ENCODE data around the gene AMER2.

- TF ChIP-seq CTCF (IDR thresholded peaks at IDR 0.05) (no peak), POLR2AphosphoS5 (IDR thresholded peaks at IDR 0.05) (no peak)
These were observed 42.6 kb upstream of the AMER2 start for GRCh38 chr13:25214491-25215252.
